ENCODE measurements around the gene MACO1.

DNA sequence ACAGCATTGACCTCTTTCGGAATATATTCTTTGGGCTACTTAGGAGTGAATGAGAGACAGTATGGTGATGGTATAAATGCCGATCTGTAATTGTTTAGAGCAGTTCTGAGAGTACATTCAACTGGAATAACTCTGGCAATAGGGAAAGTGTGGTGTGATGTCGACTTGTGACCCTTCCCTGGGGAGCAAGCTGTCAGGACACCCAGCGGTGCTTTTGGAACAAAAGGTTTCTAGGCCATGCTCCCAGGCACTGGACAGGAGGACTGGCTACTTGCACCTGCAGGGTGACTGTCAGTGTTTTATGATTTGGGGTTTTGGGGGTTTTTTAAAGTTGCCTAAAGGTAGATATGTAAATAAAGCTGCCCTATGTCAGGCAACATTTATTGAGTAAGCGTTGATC is 50.9 kb downstream of the MACO1 start:
- TF ChIP-seq, protein P1, sequence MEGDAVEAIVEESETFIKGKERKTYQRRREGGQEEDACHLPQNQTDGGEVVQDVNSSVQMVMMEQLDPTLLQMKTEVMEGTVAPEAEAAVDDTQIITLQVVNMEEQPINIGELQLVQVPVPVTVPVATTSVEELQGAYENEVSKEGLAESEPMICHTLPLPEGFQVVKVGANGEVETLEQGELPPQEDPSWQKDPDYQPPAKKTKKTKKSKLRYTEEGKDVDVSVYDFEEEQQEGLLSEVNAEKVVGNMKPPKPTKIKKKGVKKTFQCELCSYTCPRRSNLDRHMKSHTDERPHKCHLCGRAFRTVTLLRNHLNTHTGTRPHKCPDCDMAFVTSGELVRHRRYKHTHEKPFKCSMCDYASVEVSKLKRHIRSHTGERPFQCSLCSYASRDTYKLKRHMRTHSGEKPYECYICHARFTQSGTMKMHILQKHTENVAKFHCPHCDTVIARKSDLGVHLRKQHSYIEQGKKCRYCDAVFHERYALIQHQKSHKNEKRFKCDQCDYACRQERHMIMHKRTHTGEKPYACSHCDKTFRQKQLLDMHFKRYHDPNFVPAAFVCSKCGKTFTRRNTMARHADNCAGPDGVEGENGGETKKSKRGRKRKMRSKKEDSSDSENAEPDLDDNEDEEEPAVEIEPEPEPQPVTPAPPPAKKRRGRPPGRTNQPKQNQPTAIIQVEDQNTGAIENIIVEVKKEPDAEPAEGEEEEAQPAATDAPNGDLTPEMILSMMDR (IDR thresholded peaks at IDR 0.05; ENCODE audit: low read depth, low read length, poor library complexity, severe bottlenecking) = no peak
- no peak for TF ChIP-seq EZH2phosphoT487 (IDR thresholded peaks at IDR 0.05; ENCODE audit: borderline replicate concordance, low read length)

All from DOHH2 (cell line).